Endothelial cell of umbilical vein (primary cell): ENCODE measurements around the gene IFNA5. TPM values are rescaled to one million over a fixed set of nuclear protein-coding genes. Genes with fewer than 3 reads are reported as not detected.
A peak's percentile ranks its signal among the peaks of the same experiment; 100 is the strongest.

Experiments used
- BruUV-seq: library from RNA; stranded (reverse); fragments of 400-500 nt; replicated peaks from 2 replicates; lab custom pipeline; 2021; lab: Mats Ljungman, UMichigan
- CTCF ChIA-PET: fragments of 300-600, 350-600 bp; sonication (Branson Sonifier 250); formaldehyde crosslinking; loops from one replicate; lab custom pipeline; 2021; ENCODE audit warnings: antibody characterized with exemption, inconsistent platforms; lab: Charles Lee
- POLR2A ChIA-PET: fragments of 300-600, 350-600 bp; sonication (Branson Sonifier 250); formaldehyde crosslinking; loops from one replicate; lab custom pipeline; 2021; ENCODE audit warnings: antibody characterized with exemption, inconsistent platforms; lab: Charles Lee
- DNase-seq: peaks from one replicate; pipeline ENCODE4 v3.0.0-alpha.2; 2011; ENCODE audit warnings: low read depth, low spot score
- FAIRE-seq: peaks from 2 replicates; lab custom pipeline; 2011; peaks lifted over from hg19 to GRCh38; lab: Jason Lieb, UNC
- H2AFZ ChIP-seq: 2 replicates; pipeline ENCODE4 v1.6.0; 2012; ENCODE audit warnings: low read depth, low read length, control low read depth, inconsistent platforms
- H3K27ac ChIP-seq: 2 replicates; pipeline ENCODE4 v1.5.1; 2011; ENCODE audit warnings: low read depth, mild to moderate bottlenecking, control low read depth, low read length, moderate library complexity; ENCODE audit not compliant: insufficient read depth
- H3K27me3 ChIP-seq, 2 experiments: 2 replicates each; pipeline versions ENCODE4 v1.6.0 to v1.6.1; 2011; ENCODE audit warnings: low read length in 2 of 2, mixed read lengths in 1 of 2; ENCODE audit not compliant: control insufficient read depth in 2 of 2, insufficient read depth in 2 of 2
- H3K36me3 ChIP-seq, 2 experiments: 2 replicates in 1 of 2; 3 replicates in 1 of 2; pipeline ENCODE4 v1.5.1; 2011; ENCODE audit warnings: low read length in 2 of 2, mild to moderate bottlenecking in 1 of 2, moderate library complexity in 1 of 2; ENCODE audit not compliant: control insufficient read depth in 2 of 2, insufficient read depth in 2 of 2; ENCODE audit errors: extremely low read depth in 1 of 2
- H3K4me1 ChIP-seq: 3 replicates; pipeline ENCODE4 v1.5.1; 2011; ENCODE audit warnings: mild to moderate bottlenecking, low read length; ENCODE audit not compliant: control insufficient read depth, insufficient read depth; ENCODE audit errors: extremely low read depth
- H3K4me2 ChIP-seq: 2 replicates; pipeline ENCODE4 v1.6.1; 2011; ENCODE audit warnings: low read length, control low read depth, mixed read lengths; ENCODE audit not compliant: insufficient read depth
- H3K4me3 ChIP-seq, 3 experiments: fragments of 200-600 bp in 1 of 3; sonication (generic), shearing (Covaris generic) in 1 of 3; replicated peaks in 1 of 3; 2 replicates each; pipeline ENCODE4 v1.5.1; 2011 to 2016; ENCODE audit warnings: control low read depth in 3 of 3, low read length in 3 of 3, mild to moderate bottlenecking in 2 of 3, inconsistent platforms in 1 of 3, low read depth in 1 of 3, moderate library complexity in 1 of 3; ENCODE audit not compliant: insufficient read depth in 1 of 3
- H3K79me2 ChIP-seq: 2 replicates; pipeline ENCODE4 v1.6.0; 2012; ENCODE audit warnings: low read length, inconsistent platforms; ENCODE audit not compliant: control insufficient read depth, insufficient read depth
- H3K9ac ChIP-seq: replicated peaks from 2 replicates; pipeline ENCODE3; 2011; ENCODE audit warnings: low read length, control low read depth; ENCODE audit not compliant: insufficient read depth; ENCODE audit errors: extremely low read depth
- H3K9me1 ChIP-seq: replicated peaks from 3 replicates; pipeline ENCODE4 v1.6.0; 2011; ENCODE audit warnings: mild to moderate bottlenecking, low read length; ENCODE audit not compliant: control insufficient read depth, insufficient read depth; ENCODE audit errors: extremely low read depth
- H3K9me3 ChIP-seq: replicated peaks from 2 replicates; pipeline ENCODE4 v1.5.1; 2012; ENCODE audit warnings: low read length, inconsistent platforms; ENCODE audit not compliant: control insufficient read depth, insufficient read depth
- H4K20me1 ChIP-seq: replicated peaks from 2 replicates; pipeline ENCODE3; 2011; ENCODE audit warnings: mild to moderate bottlenecking, low read length; ENCODE audit not compliant: control insufficient read depth, insufficient read depth; ENCODE audit errors: extremely low read depth
- EZH2 ChIP-seq: IDR thresholded peaks from 2 replicates; pipeline ENCODE4 v1.6.1; 2012; ENCODE audit warnings: borderline replicate concordance, low read depth, mild to moderate bottlenecking, moderate library complexity, low read length, inconsistent platforms; ENCODE audit not compliant: severe bottlenecking
- FOS ChIP-seq: IDR thresholded peaks from 2 replicates; pipeline ENCODE4 v1.6.1; 2011; ENCODE audit warnings: mild to moderate bottlenecking, low read length, moderate library complexity, borderline replicate concordance; ENCODE audit not compliant: insufficient read depth
- GATA2 ChIP-seq: IDR thresholded peaks from 2 replicates; pipeline ENCODE4 v1.7.0; 2011; ENCODE audit warnings: low read depth, mild to moderate bottlenecking, moderate library complexity, mixed read lengths, low read length; ENCODE audit not compliant: insufficient read length, insufficient read depth
- JUN ChIP-seq: IDR thresholded peaks from 2 replicates; pipeline ENCODE4 v1.6.1; 2011; ENCODE audit warnings: borderline replicate concordance, low read depth; ENCODE audit not compliant: insufficient read length, insufficient read depth
- MYC ChIP-seq: IDR thresholded peaks from one replicate; pipeline ENCODE4 v1.6.1; 2011; ENCODE audit warnings: mild to moderate bottlenecking, low read depth, low read length
- POLR2A ChIP-seq: IDR thresholded peaks from 2 replicates; pipeline ENCODE4 v1.6.1; 2012; ENCODE audit warnings: low read depth, mild to moderate bottlenecking, control low read depth, low read length
- POLR2AphosphoS5 ChIP-seq: IDR thresholded peaks from 2 replicates; pipeline ENCODE4 v1.6.1; 2012; ENCODE audit warnings: low read depth, mild to moderate bottlenecking, control low read depth, low read length, moderate library complexity; ENCODE audit not compliant: insufficient read depth
- dilution Hi-C: fragments of 300-500 bp; cut with MboI; formaldehyde crosslinking; loops from one replicate; pipeline ENCODE4 v1.15.0; 2019; ENCODE audit warnings: low sequenced_read_pairs; ENCODE audit not compliant: extremely low pct_ligation_motif_present
- intact Hi-C: fragments of 100-400 bp; cut with micrococcal nuclease; formaldehyde crosslinking; loops from one replicate; pipeline ENCODE4 v1.10.0; 2022
- polyA plus RNA-seq, 4 experiments: library from polyadenylated mRNA; depleted of rRNA in 3 of 4; stranded (reverse) in 3 of 4; unstranded in 1 of 4; fragments of >200 nt; gene quantifications; 2 replicates each; pipeline versions ENCODE4 v1.2.1 to v1.2.3, GENCODE V29; 2011 to 2012; ENCODE audit warnings: missing spikeins in 1 of 4
- total RNA-seq: library from RNA; stranded (reverse); gene quantifications from 2 replicates; pipeline ENCODE4 v1.2.3, GENCODE V29; 2021
- TF ChIP-seq, protein P1 (sequence below), 2 donors: IDR thresholded peaks; 1 replicate in 1 of 2; 2 replicates in 1 of 2; pipeline ENCODE4 v1.5.1; 2011; ENCODE audit warnings: low read length in 2 of 2, mild to moderate bottlenecking in 2 of 2, moderate library complexity in 2 of 2, control low read depth in 1 of 2, inconsistent platforms in 1 of 2, low read depth in 1 of 2; ENCODE audit not compliant: insufficient read depth in 1 of 2; ENCODE audit errors: extremely low read depth in 1 of 2
- TF ChIP-seq, protein P2 (sequence below): IDR thresholded peaks from 2 replicates; pipeline ENCODE4 v1.6.1; 2011; ENCODE audit not compliant: insufficient read depth, insufficient read length

IFNA5 gene
- total and polyA plus RNA-seq, 2 donors (not counting 3 experiments of a cell fraction or from before 2014, with no cell fraction given) = not detected

DNA sequence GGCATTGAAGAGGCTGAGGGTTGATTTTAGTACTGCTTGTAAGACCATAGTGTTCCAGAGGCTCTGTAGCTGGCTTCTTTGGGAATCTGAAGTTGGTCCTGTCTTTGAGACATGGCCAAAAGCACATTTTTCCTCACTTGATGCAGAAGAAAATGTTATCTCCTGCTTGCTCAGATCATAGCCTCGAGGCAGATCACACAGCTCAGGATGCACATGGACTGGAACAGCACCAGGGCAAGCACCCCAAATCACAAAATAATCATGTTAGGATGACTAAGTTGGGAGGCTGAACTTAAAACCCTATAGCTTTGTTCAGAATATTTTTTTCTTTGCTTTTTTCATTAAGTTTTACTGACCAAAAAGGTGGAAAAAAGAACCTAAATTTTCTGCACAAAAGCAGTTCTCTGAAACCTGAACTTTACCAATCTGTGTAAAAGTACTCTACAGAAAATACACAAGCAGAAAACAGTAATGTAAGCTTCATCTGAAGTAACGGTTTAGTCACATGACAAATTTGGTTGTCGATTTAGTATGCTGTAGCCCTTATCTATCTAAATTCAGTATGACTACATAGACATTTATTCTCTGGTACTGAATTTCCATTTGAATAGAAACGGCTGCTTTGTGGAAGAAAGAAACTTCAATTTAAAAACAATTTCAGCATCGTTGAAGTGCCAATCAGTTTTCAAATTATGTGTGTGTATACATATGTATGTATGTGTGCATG lies 26.7 kb upstream of the IFNA5 start:
- no peak overlapping the region for H3K27ac ChIP-seq
- no peaks in the 10 kb centered on the region for H3K27me3 ChIP-seq
- H3K79me2 ChIP-seq = peaks cover 75% of the 10 kb centered on the region
- TF ChIP-seq POLR2AphosphoS5 = no peak
- TF ChIP-seq FOS = no peak
- no peak for TF ChIP-seq POLR2A
- no peak for TF ChIP-seq GATA2
- TF ChIP-seq EZH2 = no peak
- no peak for TF ChIP-seq JUN
- TF ChIP-seq, protein P1, sequence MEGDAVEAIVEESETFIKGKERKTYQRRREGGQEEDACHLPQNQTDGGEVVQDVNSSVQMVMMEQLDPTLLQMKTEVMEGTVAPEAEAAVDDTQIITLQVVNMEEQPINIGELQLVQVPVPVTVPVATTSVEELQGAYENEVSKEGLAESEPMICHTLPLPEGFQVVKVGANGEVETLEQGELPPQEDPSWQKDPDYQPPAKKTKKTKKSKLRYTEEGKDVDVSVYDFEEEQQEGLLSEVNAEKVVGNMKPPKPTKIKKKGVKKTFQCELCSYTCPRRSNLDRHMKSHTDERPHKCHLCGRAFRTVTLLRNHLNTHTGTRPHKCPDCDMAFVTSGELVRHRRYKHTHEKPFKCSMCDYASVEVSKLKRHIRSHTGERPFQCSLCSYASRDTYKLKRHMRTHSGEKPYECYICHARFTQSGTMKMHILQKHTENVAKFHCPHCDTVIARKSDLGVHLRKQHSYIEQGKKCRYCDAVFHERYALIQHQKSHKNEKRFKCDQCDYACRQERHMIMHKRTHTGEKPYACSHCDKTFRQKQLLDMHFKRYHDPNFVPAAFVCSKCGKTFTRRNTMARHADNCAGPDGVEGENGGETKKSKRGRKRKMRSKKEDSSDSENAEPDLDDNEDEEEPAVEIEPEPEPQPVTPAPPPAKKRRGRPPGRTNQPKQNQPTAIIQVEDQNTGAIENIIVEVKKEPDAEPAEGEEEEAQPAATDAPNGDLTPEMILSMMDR (IDR thresholded peaks at IDR 0.05; ENCODE audit: extremely low read depth in 1 of 2, insufficient read depth in 1 of 2, low read depth in 1 of 2, low read length in 2 of 2) = no peak
- TF ChIP-seq MYC = no peak
- TF ChIP-seq, protein P2, sequence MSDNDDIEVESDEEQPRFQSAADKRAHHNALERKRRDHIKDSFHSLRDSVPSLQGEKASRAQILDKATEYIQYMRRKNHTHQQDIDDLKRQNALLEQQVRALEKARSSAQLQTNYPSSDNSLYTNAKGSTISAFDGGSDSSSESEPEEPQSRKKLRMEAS = no peak
- H3K4me2 ChIP-seq = peak overlapping the region; percentile 73
- intact Hi-C loops (loop anchor here (5.0 to 10.0 kb wide), 3 partner anchors 225 to 1113 kb away; partner anchors contain the start of genes DMRTA1 and MTAP), dilution Hi-C loops (no loop called here)
- FAIRE-seq = no peak
- H3K4me1 ChIP-seq = peaks cover 35% of the 10 kb centered on the region
- H3K9me1 ChIP-seq = no peaks in the 10 kb centered on the region
- peaks cover 17% of the 10 kb centered on the region for H4K20me1 ChIP-seq
- DNase-seq = no peak
- no peaks in the 10 kb centered on the region for H3K9me3 ChIP-seq
- peak overlapping the region in 1 of 3 experiments; percentile 6 for H3K4me3 ChIP-seq
- peaks cover 0 to 4% of the 10 kb centered on the region in 2 experiments for H3K36me3 ChIP-seq
- H3K9ac ChIP-seq = no peak overlapping the region
- POLR2A ChIA-PET = no interaction called here
- BruUV-seq = no TSS peak
- CTCF ChIA-PET = interaction anchor here (1.7 to 4.2 kb wide), 3 partner anchors 13 to 102 kb away, joined by 10 to 29 read pairs (median 10); no protein-coding TSS in a partner anchor
- no peak overlapping the region for H2AFZ ChIP-seq
